Hepatocyte (in vitro differentiated cells): ENCODE results near the gene UBE2G1.

Experiments
- EZH2 ChIP-seq: fragments of 200-600 bp; sonication (generic); IDR thresholded peaks from 2 replicates; pipeline ENCODE4 v1.6.1; 2016; ENCODE audit warnings: antibody characterized with exemption, mild to moderate bottlenecking, borderline replicate concordance
- EZH2phosphoT487 ChIP-seq: fragments of 200-600 bp; sonication (generic); IDR thresholded peaks from one replicate; pipeline ENCODE4 v1.6.1; 2018; ENCODE audit warnings: antibody characterized with exemption, mild to moderate bottlenecking, low read depth, moderate library complexity; ENCODE audit not compliant: unreplicated experiment, severe bottlenecking
- TF ChIP-seq, protein P1 (sequence below): fragments of 200-600 bp; sonication (generic); IDR thresholded peaks from 2 replicates; pipeline ENCODE4 v1.5.1; 2016; ENCODE audit warnings: antibody characterized with exemption, mild to moderate bottlenecking; ENCODE audit not compliant: poor library complexity

DNA sequence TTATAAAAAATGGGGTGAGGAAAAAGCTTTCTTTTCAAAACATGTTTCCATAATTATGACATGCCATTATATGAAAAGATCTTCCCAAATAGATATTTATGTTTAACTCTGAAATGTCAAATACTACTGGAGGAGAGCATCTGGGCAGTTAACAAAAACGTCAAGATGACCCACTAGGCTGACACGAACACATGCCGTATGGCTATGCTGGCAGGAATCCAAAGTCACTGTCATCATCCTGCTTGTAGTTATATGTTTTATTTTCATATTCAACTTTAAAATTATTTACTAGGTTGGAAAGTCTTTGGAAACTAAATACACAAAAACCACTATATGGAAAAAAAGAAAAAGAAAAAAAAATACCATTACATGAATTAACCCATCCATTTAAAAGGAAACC, 130.0 kb downstream of the UBE2G1 start:
- TF ChIP-seq, protein P1, sequence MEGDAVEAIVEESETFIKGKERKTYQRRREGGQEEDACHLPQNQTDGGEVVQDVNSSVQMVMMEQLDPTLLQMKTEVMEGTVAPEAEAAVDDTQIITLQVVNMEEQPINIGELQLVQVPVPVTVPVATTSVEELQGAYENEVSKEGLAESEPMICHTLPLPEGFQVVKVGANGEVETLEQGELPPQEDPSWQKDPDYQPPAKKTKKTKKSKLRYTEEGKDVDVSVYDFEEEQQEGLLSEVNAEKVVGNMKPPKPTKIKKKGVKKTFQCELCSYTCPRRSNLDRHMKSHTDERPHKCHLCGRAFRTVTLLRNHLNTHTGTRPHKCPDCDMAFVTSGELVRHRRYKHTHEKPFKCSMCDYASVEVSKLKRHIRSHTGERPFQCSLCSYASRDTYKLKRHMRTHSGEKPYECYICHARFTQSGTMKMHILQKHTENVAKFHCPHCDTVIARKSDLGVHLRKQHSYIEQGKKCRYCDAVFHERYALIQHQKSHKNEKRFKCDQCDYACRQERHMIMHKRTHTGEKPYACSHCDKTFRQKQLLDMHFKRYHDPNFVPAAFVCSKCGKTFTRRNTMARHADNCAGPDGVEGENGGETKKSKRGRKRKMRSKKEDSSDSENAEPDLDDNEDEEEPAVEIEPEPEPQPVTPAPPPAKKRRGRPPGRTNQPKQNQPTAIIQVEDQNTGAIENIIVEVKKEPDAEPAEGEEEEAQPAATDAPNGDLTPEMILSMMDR: no peak
- TF ChIP-seq EZH2phosphoT487: no peak
- no peak for TF ChIP-seq EZH2
